Stimulated activated CD8-positive, alpha-beta memory T cell treated with anti-CD3 and anti-CD28 coated beads, Interleukin-4, amount 100 ng/mL, for 4 hours (primary cell): ENCODE results near the gene MAP4K3.
"Not testable (repeated sequence)": the region's sequence is repeated elsewhere in the genome, so short reads cannot be mapped to it uniquely, and the experiment has no call there.

ENCODE experiments used
- DNase-seq, 2 donors: peaks; one replicate each; pipeline ENCODE4 v3.0.0-alpha.2; 2020; ENCODE audit warnings: low read depth in 2 of 2, low spot score in 1 of 2

Gene MAP4K3

GRCh38 chr2:39306626-39307025 is 130.5 kb downstream of the MAP4K3 start:
- no peak for DNase-seq

- no peak for DNase-seq
These were observed 132.4 kb downstream of the MAP4K3 start for GRCh38 chr2:39304729-39305128.

GRCh38 chr2:39304200-39304599 is 132.9 kb downstream of the MAP4K3 start:
- DNase-seq, result no peak

GRCh38 chr2:39301352-39301751 is 135.7 kb downstream of the MAP4K3 start:
- DNase-seq, result no peak

DNA sequence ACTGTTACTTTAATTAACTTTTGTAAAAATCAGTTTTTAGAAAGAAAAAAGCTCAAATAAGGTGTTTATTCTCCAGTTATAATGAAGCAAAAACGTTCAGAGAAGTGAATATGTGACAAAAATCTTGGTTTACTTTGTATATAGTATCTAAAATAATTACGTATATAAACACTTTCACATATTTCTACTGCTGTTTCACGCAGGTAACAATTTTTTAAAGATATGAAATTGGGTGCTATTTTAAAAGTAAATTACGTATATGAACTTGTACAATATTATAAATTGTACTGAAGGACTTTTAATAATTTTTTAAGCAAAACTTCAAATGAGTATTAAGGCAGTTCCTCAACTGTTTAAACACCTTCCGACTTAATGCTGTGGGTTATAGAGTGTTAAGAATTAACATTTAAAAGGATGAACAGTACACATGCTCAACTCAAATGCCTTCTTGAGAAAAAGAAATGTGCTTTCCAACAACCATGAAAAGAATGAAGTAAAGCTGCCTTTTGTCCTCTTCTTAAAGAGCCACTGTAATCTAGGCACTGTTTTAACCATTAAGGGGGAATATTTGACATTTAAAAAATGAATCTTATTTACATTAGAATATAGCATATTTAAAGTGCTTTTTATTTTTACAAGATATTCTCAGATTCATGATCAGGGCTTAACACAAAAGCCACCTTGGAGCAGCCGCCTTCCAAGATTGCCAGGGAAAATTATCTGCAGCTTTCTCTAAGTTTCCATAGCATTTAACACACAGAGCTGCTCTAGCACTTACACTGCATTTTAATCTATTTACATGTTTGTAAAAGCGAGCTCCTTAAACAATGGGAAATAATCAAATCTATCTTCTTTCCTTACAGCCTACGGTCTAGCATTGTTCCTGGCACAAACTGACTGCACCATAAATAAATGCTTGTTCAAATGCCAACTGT is 136.8 kb downstream of the MAP4K3 start:
- DNase-seq, result no peak

DNA sequence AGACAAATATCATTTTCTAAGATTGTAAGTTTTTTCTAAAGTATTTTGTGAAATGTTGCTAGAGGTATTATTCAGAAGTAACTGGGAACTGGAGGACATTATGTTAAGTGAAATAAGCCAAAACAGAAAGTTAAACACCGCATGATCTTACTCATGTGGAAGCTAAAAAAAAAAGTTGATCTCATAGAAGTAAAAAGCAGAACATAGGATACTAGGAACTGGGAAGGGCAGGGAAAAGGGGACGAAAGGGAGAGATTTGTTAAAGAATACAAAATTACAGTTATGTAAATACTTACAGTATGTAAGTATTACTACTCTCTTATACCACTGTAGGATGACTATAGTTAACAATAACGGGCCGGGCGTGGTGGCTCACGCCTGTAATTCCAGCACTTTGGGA is 146.7 kb downstream of the MAP4K3 start:
- no peak for DNase-seq

GRCh38 chr2:39289609-39290008 is 147.5 kb downstream of the MAP4K3 start:
- no peak for DNase-seq

- DNase-seq, result no peak
These were observed 153.5 kb downstream of the MAP4K3 start for GRCh38 chr2:39283561-39283960.

DNA sequence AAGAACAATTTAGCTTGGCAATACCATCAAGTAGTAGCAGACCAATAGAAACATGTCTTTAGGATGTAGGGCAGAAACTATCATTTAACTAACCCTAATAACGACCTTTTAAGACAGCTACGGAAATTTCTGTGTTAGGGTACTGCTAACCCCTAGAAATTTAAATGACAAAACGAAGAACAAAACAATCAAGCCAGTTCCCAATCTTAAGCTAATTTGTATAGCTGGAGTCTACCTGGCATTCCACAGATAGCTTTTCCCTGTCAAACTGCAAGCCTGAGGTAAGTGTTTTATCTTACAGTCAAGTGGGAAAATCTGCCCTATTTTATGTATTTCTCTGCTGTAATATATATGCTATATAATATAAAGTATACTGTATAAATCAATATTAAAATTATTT is 155.7 kb downstream of the MAP4K3 start:
- no peak for DNase-seq

- DNase-seq, result no peak
These were observed 162.1 kb downstream of the MAP4K3 start for GRCh38 chr2:39275016-39275415.

DNA sequence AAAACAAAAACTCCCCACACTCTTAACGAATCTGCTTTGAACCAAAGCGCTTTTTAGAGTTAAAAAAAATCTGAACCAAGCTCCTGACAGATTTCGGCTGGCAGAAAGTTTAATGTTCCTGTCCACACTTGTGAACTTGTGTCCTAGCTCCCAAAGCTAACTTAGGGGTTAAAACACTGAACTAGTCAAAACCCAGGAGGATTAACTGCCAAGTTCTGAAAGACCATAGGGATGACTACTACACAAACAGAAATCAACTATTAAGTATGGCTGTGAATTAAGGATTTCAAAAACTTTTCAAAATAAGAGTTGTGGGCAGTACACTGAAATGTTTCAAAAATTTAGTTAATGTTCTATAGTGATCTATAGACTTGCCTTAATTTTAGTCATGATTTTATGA is 167.1 kb downstream of the MAP4K3 start:
- DNase-seq, result no peak

DNA sequence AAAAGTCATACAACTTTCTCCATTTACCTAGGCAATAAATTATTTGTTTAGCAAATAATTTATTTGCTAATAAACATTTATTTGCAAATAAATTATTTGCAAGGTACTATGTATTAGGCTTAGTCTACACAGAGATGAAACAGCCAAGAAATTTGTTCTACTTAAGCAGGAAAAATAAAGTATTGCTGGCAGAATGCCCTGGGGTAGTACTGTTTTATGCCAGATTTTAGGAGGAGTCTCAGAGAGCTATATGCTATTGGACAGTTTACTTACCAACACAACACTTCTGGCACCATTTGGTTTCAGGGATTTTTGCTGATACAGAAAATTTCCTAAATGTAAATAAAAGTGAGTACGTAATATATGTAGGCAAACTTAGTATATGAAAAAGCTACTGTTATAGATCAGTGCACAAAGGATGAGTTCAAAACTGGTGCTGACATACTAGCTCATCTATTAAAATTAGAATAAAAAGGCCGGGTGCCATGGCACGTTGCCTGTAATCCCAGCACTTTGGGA is 170.1 kb downstream of the MAP4K3 start:
- no peak for DNase-seq

DNA sequence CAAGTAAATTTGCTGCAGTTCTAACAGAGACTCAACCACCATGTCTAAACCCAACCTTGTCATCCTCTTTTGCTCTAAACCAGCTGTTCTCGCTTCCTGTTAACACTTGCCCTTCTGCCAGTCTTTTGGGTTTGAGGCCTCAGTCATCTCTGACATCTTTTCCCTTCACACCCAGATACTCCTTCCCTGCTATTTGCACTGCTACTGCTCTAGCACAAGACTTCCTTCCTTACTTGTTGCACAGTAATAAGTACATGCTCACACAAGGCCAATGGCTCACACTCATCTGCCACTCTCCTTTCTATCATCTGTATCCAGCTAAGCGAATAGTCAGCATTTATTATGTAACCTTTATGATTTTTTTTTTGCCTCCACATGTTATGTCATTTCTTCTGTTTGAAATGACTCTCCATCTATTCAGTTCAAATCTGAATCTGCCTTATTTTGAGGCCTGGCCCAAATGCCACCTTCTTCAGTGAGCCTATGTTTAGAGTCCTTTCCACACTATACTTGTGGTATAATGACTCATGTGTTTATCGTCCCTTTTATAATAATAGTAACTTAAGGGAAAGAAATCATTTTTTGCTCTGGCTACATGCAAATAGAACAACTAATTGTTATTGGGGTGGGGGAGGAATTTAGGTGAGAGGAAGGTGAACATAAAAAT is 170.8 kb downstream of the MAP4K3 start:
- DNase-seq, result no peak

- no peak for DNase-seq
These were observed 171.8 kb downstream of the MAP4K3 start for GRCh38 chr2:39265315-39265714.

DNA sequence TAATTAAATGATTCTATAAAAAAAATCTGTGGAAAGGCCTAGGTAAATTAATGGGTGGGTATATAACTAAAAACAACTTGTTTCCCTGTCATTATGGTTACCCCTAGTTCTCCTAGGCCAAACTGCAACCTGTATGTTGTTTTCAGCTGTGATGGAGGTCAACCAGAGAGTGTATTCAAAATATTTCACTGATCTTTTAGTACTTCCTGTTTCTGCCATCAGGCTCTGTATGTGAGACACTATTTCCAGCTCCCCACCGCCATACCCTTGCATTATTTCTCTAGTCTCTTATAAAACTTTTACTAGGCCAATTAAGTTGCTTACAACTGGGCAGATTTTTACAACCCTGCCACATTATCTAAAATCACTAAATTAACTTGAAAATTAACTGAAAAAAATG is 172.4 kb downstream of the MAP4K3 start:
- DNase-seq, result no peak

DNA sequence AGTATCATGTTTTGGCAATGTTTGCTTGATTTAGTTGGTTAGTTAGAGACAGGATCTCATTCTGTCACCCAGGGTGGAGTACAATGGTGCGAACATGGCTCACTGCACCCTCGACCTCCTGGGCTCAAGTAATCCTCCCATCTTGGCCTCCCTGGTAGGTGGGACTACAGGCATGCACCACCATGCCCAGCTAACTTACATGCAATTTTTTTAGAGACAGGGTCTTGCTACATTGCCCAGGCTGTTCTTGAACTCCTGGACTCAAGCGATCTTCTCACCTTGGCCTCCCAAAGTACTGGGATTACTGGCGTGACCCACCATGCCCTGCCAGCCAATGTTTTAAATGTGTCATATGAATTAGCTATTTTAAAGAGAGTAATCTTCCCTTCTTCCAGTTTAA is 177.0 kb downstream of the MAP4K3 start:
- DNase-seq, result no peak

DNA sequence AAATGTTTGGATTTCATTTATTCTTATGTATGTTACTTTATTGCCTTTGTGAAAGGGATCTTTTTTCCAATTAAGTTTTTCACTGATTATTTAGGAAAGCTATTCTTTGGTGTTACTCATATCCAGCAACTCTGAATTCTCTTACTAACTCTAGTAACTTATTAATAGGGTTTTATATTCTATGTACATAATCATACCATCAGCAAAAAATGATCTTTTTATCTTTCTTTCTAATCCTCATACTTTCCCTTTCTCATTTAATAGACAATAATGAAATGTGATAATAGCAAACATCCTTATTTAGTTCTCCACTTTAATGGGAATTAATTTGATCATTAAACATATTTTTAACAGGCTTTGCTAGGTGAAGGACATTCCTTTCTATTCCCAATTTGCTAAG is 181.0 kb downstream of the MAP4K3 start:
- DNase-seq, result no peak

DNA sequence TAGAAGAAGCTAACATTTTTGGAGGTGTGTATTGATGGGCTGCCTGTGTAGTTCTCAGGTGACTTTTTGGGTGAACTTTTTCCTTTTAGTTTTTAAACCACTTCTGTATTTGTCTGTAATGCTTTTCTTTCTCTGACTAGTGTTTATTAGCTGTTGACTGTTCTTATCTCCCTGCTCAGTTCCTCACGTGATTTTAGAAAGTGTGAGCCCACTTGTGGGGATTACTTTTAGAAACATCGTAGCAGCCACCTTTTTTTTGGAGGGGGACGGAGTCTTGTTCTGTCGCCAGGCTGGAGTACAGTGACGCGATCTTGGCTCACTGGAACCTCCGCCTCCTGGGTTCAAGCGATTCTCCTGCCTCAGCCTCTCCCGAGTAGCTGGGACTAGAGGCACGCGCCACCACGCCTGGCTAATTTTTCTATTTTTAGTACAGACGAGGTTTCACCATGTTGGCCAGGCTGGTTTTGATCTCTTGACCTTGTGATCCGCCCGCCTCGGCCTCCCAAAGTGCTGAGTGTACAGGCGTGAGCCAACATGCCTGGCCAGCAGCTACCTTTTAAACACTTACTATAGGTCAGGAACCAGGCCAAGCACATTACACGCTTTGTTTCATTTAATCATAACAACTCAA is 184.1 kb downstream of the MAP4K3 start:
- DNase-seq, result no peak

DNA sequence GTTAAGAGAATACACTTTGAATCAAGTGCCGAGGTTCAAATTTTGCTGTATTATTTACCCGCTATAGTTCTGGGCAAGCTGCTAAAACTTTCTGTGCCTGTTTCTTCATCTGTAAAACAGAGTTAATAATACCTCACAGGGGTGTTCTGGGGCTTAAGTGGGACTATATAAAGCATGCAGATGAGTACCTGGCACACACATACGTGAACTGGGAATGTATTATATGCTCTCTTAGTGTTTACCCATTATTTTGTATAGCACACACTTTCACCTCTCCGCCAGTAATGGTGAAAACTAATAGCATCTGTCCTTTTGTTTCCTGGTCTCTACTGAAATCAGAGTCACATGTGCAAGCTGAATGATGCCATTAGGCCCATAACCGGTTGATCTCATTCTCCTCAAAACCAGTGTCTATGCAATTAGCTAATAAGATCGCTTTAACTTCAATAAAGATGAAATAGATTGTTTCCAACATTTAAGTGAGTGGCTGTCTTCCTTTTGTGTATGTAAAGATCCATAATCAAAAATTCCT is 189.5 kb downstream of the MAP4K3 start:
- no peak for DNase-seq

DNA sequence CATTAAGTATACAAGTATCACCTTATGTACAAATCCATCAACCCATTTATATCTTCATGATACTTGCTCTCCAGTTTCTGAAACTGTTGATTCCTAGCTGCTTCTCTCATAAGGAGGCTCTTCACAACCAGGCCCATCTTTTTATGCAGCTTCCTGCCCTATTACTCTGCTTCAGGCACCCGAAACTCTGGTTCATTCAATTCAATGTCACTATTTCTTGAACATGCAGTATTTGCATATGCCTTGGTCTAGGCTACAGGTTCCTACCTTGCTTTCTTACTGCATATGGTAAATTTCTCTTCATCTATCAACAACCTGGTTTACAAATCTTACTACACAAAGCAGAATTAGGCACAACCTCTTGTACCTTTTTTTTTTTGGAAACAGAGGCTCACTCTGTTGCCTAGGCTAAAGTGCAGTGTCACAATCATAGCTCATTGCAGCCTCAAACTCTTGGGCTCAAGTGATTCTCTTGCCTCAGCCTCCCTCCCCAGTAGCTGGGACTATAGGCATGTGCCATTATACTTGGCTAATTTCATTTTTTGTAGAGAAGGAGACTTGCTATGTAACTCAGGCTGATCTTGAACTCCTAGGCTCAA is 190.6 kb downstream of the MAP4K3 start:
- DNase-seq, result no peak

GRCh38 chr2:39244963-39245625 is 192.0 kb downstream of the MAP4K3 start:
- not testable (repeated sequence) for DNase-seq
